Bronchial smooth muscle cell (primary cell): Measurements from ENCODE around the gene CERT1. TPM values are rescaled to one million over a fixed set of nuclear protein-coding genes. Genes with fewer than 3 reads are reported as not detected.

Experiments
- total RNA-seq: library from RNA; depleted of rRNA; stranded (reverse); fragments of >200 nt; gene quantifications from 2 replicates; pipeline ENCODE4 v1.2.1, GENCODE V29; 2014

CERT1 gene
- 28.6 and 29.3 TPM in 2 replicates for total RNA-seq

DNA sequence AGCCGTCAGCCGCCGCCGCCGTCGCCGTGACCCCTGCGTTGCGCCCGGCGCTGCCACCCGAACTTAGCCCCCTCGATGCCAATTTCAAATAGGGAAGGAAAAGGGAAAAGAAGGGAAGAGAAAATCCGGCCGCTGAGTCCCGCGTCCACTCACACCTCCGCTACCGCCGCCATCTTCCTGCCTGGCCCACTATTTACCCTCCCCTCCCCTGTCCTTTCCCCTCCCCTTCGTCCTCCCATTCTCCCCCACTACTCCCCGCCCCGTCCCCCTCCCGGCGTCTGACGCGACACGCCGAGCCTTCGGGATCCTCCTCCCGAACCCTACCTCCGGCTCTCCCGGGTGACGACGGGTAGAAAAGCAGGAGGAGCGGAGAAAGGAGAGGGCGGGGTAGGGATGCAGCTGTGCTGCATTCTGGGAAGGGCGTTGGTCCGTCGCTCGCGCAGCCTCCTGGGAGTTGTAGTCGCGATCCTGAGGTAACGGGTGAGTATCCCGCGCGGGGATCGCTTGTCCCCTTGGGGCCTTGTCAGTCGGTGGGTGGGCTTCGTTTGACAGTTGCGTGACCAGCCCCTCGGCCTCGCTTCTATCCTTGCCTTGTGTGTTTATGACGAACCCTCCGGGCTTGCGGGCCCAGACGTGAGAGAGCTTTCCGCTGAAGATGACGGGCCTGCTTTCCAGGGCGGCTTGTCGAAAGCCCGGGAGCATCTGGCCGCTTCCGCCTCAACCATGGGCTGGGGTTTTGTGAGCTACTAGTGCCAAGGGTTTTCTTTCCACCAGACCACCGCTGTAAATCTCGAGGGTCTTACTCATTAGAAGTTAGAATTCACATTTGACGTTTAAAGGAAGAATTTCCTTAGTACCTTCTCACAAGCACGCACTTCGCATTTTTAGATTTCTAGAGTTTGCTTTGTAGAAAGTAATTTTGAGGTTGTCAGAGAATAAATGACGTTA, at the start of gene CERT1, which contains the start of gene POLK:
Gene CERT1 (minus strand): TSS at position 195 of the 948 bp plus-strand sequence. CDS start 422 bp downstream, outside the sequence.
Gene POLK (plus strand): TSS at position 457 of the 948 bp plus-strand sequence.

GRCh38 chr5:75336615-75337336, 174.7 kb downstream of the CERT1 start, which contains the start of gene HMGCR:
HMGCR (plus strand) TSS chr5:75337220; CDS start chr5:75342606, 5,386 bp downstream.

Other genes starting within 250 kb of the CERT1 start
- gene HMGCR, start 174.4 kb downstream of the CERT1 start, total RNA-seq = 54.4 and 66.2 TPM in 2 replicates
- gene POLK, start 262 bp upstream of the CERT1 start, total RNA-seq = 24.3 and 26.6 TPM in 2 replicates
- gene ANKDD1B, start 99.8 kb upstream of the CERT1 start, total RNA-seq = 0.95 and 1.3 TPM in 2 replicates
- 5.0 and 5.6 TPM in 2 replicates for gene POC5, start 205.8 kb upstream of the CERT1 start, total RNA-seq